Suprapubic skin (tissue), 4 donors: ENCODE measurements around the gene AMPH.

ENCODE experiments used
- POLR2A ChIP-seq, 2 donors: fragments of 450-650 bp; IDR thresholded peaks; one replicate each; pipeline ENCODE4 v1.6.1; 2017; ENCODE audit warnings: antibody characterized with exemption in 2 of 2, mild to moderate bottlenecking in 2 of 2, moderate library complexity in 2 of 2
- POLR2AphosphoS5 ChIP-seq, 3 donors: sonication (generic); formaldehyde crosslinking; IDR thresholded peaks; one replicate each; pipeline ENCODE4 v1.6.1; 2017; ENCODE audit warnings: antibody characterized with exemption in 3 of 3
- TF ChIP-seq, protein P1 (sequence below), 2 donors: fragments of 200-600 bp in 1 of 2; fragments of 450-650 bp in 1 of 2; sonication (generic) in 1 of 2; IDR thresholded peaks; one replicate each; pipeline ENCODE4 v1.5.1; 2016 to 2019; ENCODE audit warnings: antibody characterized with exemption in 2 of 2, mild to moderate bottlenecking in 1 of 2, moderate library complexity in 1 of 2

DNA sequence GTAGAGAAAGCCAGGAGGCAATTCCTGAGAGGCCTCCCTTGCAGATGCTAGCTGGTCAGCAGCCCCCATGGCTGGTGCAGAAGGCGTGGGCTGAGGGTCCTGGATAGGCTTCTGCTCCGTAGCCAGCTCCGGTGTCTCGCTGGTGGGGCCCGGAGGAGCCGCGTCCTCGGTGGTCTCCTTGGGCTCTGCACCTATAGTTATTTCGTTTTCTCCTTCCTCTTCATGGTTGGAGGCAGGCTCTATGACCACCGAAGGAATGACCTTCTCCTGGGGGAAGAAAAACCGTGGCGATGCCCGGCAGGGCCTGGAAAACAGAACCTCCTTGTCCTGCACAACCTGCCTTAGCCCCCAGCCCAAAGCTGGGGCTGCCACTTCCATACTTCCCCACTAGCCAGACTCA, 239.4 kb downstream of the AMPH start:
- TF ChIP-seq, protein P1, sequence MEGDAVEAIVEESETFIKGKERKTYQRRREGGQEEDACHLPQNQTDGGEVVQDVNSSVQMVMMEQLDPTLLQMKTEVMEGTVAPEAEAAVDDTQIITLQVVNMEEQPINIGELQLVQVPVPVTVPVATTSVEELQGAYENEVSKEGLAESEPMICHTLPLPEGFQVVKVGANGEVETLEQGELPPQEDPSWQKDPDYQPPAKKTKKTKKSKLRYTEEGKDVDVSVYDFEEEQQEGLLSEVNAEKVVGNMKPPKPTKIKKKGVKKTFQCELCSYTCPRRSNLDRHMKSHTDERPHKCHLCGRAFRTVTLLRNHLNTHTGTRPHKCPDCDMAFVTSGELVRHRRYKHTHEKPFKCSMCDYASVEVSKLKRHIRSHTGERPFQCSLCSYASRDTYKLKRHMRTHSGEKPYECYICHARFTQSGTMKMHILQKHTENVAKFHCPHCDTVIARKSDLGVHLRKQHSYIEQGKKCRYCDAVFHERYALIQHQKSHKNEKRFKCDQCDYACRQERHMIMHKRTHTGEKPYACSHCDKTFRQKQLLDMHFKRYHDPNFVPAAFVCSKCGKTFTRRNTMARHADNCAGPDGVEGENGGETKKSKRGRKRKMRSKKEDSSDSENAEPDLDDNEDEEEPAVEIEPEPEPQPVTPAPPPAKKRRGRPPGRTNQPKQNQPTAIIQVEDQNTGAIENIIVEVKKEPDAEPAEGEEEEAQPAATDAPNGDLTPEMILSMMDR (IDR thresholded peaks at IDR 0.05), result no peak
- TF ChIP-seq POLR2A (IDR thresholded peaks at IDR 0.05) (no peak), POLR2AphosphoS5 (IDR thresholded peaks at IDR 0.05) (no peak)
